ENCODE results near the gene MPIG6B. TPM values are rescaled to one million over a fixed set of nuclear protein-coding genes. Genes with fewer than 3 reads are reported as not detected.
A peak's percentile ranks its signal among the peaks of the same experiment; 100 is the strongest.

The MPIG6B gene
- total RNA-seq, 1 experiment from 2014 or later, result not detected

- intact Hi-C loops (cut with micrococcal nuclease), result no loop called here
- no TSS peak for BruUV-seq (replicated peaks)
- TF ChIP-seq CTCF (IDR thresholded peaks at IDR 0.05; ENCODE audit: unreplicated experiment), result no peak
- no peak for DNase-seq (ENCODE audit: unreplicated experiment)
- H3K4me1 Mint-ChIP-seq (ENCODE audit: insufficient read depth, unreplicated experiment), result peaks cover 12% of the 10 kb centered on the region
- H3K4me3 Mint-ChIP-seq (ENCODE audit: unreplicated experiment), result no peak overlapping the region
- H3K36me3 Mint-ChIP-seq (ENCODE audit: insufficient read depth, unreplicated experiment), result no peaks in the 10 kb centered on the region
- no peaks in the 10 kb centered on the region for H3K27me3 Mint-ChIP-seq (ENCODE audit: insufficient read depth, unreplicated experiment)
- CTCF ChIA-PET, result interaction anchor here (0.5 to 1.5 kb wide), 4 partner anchors 16 to 172 kb away, joined by 3 to 5 read pairs (median 4); partner anchors contain the start of gene DDAH2
- no peaks in the 10 kb centered on the region for H3K9me3 Mint-ChIP-seq (ENCODE audit: unreplicated experiment)
- POLR2A ChIA-PET, result interaction anchor here (2.1 kb wide), 1 partner anchor 11 kb away, joined by 8 read pairs; the partner anchor contains the start of gene ABHD16A
- H3K27ac Mint-ChIP-seq (ENCODE audit: low read depth, unreplicated experiment), result no peak overlapping the region
Observed at GRCh38 chr6:31713991-31714684, 9.0 kb upstream of the MPIG6B start.

- Mint-ChIP-seq H3K27me3 (ENCODE audit: insufficient read depth, unreplicated experiment) (no peaks in the 10 kb centered on the region), H3K4me3 (ENCODE audit: unreplicated experiment) (no peak within 1 kb of the TSS), H3K27ac (ENCODE audit: low read depth, unreplicated experiment) (no peak within 1 kb of the TSS), H3K4me1 (ENCODE audit: insufficient read depth, unreplicated experiment) (peaks cover 15% of the 10 kb centered on the region), H3K9me3 (ENCODE audit: unreplicated experiment) (no peaks in the 10 kb centered on the region), H3K36me3 (ENCODE audit: insufficient read depth, unreplicated experiment) (no peaks in the 10 kb centered on the region)
- ChIA-PET POLR2A (interaction anchor here (0.7 to 2.1 kb wide), 4 partner anchors 12 to 19 kb away, joined by 3 to 8 read pairs (median 4); partner anchors contain the start of genes ABHD16A and DDAH2), CTCF (interaction anchor here (0.7 to 1.2 kb wide), 4 partner anchors 12 to 55 kb away, joined by 3 to 4 read pairs (median 3); partner anchors contain the start of gene ABHD16A)
- TF ChIP-seq CTCF (IDR thresholded peaks at IDR 0.05; ENCODE audit: unreplicated experiment), result no peak
- no TSS peak for BruUV-seq (replicated peaks)
- intact Hi-C loops (cut with micrococcal nuclease), result no loop called here
- DNase-seq (ENCODE audit: unreplicated experiment), result no peak
Observed at GRCh38 chr6:31715022-31715958, 7.9 kb upstream of the MPIG6B start, which contains the start of gene LY6G6D. TSS of gene LY6G6D (plus strand) at chr6:31715348. CDS start at chr6:31715356, 8 bp downstream.

DNA sequence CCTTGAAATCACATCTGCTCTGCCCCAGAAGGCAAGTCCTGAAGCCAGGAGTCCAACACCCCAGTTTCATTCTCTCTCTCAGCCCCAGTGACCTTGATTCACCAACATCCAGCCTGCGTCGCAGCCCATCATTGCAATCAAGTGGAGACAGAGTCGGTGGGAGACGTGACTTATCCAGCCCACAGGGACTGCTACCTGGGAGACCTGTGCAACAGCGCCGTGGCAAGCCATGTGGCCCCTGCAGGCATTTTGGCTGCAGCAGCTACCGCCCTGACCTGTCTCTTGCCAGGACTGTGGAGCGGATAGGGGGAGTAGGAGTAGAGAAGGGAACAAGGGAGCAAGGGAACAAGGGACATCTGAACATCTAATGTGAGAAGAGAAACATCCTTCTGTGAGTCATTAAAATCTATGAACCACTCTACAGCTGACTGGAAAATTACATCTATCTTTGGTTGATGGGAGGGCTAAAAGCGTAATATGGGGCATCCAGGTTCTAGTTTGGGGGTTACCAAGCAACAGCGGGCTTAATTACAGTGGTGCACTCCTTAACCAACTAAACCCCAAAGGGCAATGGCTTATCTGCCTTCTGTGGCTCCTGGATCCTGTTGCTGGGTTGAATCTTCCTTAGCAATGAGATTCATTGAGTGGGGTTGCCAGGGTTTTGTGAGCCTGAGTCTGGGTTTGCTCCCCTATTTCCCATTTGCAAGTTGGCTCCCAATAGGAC, 5.5 kb upstream of the MPIG6B start:
- intact Hi-C loops (cut with micrococcal nuclease), result no loop called here

More for the DNA sequence above, 5.5 kb upstream of the MPIG6B start:
- Mint-ChIP-seq H3K27me3 (ENCODE audit: insufficient read depth, unreplicated experiment) (no peaks in the 10 kb centered on the region), H3K9me3 (ENCODE audit: unreplicated experiment) (no peaks in the 10 kb centered on the region), H3K27ac (ENCODE audit: low read depth, unreplicated experiment) (no peak overlapping the region), H3K4me3 (ENCODE audit: unreplicated experiment) (no peak overlapping the region), H3K4me1 (ENCODE audit: insufficient read depth, unreplicated experiment) (peaks cover 11% of the 10 kb centered on the region), H3K36me3 (ENCODE audit: insufficient read depth, unreplicated experiment) (no peaks in the 10 kb centered on the region)
- no TSS peak for BruUV-seq (replicated peaks)
- DNase-seq (ENCODE audit: unreplicated experiment), result peak; percentile 30
- ChIA-PET CTCF (interaction anchor here (0.6 to 1.3 kb wide), 2 partner anchors 10 to 103 kb away, joined by 3 to 5 read pairs; no protein-coding TSS in a partner anchor), POLR2A (no interaction called here)
- no peak for TF ChIP-seq CTCF (IDR thresholded peaks at IDR 0.05; ENCODE audit: unreplicated experiment)
